ENCODE measurements around the gene MLH3.

- TF ChIP-seq MEIS2 (CRISPR knock-in tag; IDR thresholded peaks at IDR 0.05) = no peak
- no peak for TF ChIP-seq ZFP37 (CRISPR knock-in tag; IDR thresholded peaks at IDR 0.05; ENCODE audit: borderline replicate concordance)
- no peak for TF ChIP-seq CTCF (CRISPR knock-in tag; IDR thresholded peaks at IDR 0.05)
- TF ChIP-seq ZNF713 (CRISPR knock-in tag; IDR thresholded peaks at IDR 0.05) = no peak
- no peak for TF ChIP-seq NCOA5 (CRISPR knock-in tag; IDR thresholded peaks at IDR 0.05)
- no peak for TF ChIP-seq HCFC1 (IDR thresholded peaks at IDR 0.05; ENCODE audit: low read depth, low read length)
- TF ChIP-seq REST (IDR thresholded peaks at IDR 0.05; ENCODE audit: borderline replicate concordance in 1 of 2, low read depth in 1 of 2, low read length in 2 of 2) = no peak
- TF ChIP-seq THAP9 (CRISPR knock-in tag; IDR thresholded peaks at IDR 0.05; ENCODE audit: borderline replicate concordance) = no peak
- no peak for TF ChIP-seq ELF1 (CRISPR knock-in tag; IDR thresholded peaks at IDR 0.05)
Observed at GRCh38 chr14:75094896-75095295, 43.6 kb upstream of the MLH3 start.

Data from HepG2 (cell line).